ENCODE measurements around the gene LRRC17. TPM values are rescaled to one million over a fixed set of nuclear protein-coding genes. Genes with fewer than 3 reads are reported as not detected.

Gene LRRC17
- total RNA-seq (2012; rRNA removed) (271 and 280 TPM in 2 replicates), polyA plus RNA-seq (2012; rRNA removed) (199 and 250 TPM in 2 replicates), Bru-seq, nascent RNA (percentile 89 among the genes with signal in this experiment), BruChase-seq, experiment 1, labeled RNA remaining after a 6-hour chase (percentile 87 among the genes with signal in this experiment), BruChase-seq, experiment 2, labeled RNA remaining after a 2-hour chase (percentile 80 among the genes with signal in this experiment)
- 98.9 and 127 TPM in 2 replicates for polyA plus RNA-seq (2012; cell fraction: cytosol; rRNA removed)
- 40.4 and 157 TPM in 2 replicates for polyA plus RNA-seq (2012; cell fraction: nucleus; rRNA removed; ENCODE audit: low replicate concordance)
- long read RNA-seq, transcript LRRC17-202 (4 exons, 1,963 nt): major isoform, 107 of 151 reads
- long read RNA-seq, transcript LRRC17-201 (5 exons, 2,002 nt): minor isoform, 27 of 151 reads
- long read RNA-seq, partial matches to known transcripts: 7 of 151 reads
- long read RNA-seq, other reads (novel, unspliced or antisense): 10 of 151 reads

- Histone ChIP-seq H3K27ac (ENCODE audit: insufficient read depth, low read length) (peak within 1 kb of the TSS; percentile 88), H3K14ac (replicated peaks; ENCODE audit: low read depth, low read length) (peak within 1 kb of the TSS; percentile 96), H3K4me2 (ENCODE audit: low read depth, low read length) (peak within 1 kb of the TSS; percentile 99), H3K4me3 (ENCODE audit: insufficient read depth, low read depth, low read length) (peak within 1 kb of the TSS; percentile 93), H3K9me3 (ENCODE audit: control insufficient read depth, insufficient read depth, low read length) (no peaks in the 10 kb centered on the region), H4K5ac (ENCODE audit: low read depth, low read length) (peak within 1 kb of the TSS; percentile 97), H2AFZ (replicated peaks; ENCODE audit: low read length, poor library complexity) (peak within 1 kb of the TSS; percentile 91), H3K4me1 (ENCODE audit: control insufficient read depth, insufficient read depth, low read length) (peaks cover 7% of the 10 kb centered on the region), H3K56ac (ENCODE audit: extremely low read depth, insufficient read depth, low read length) (peak within 1 kb of the TSS; percentile 98), H3K36me3 (ENCODE audit: control insufficient read depth, insufficient read depth, low read length) (no peaks in the 10 kb centered on the region), H2BK120ac (ENCODE audit: low read depth, low read length) (peak within 1 kb of the TSS; percentile 94), H2AK9ac (replicated peaks; ENCODE audit: low read depth, low read length, poor library complexity) (peak within 1 kb of the TSS; percentile 89), H2BK20ac (ENCODE audit: low read depth, low read length) (peak within 1 kb of the TSS; percentile 92), H2BK15ac (ENCODE audit: low read depth, low read length) (peak within 1 kb of the TSS; percentile 91), H3K27me3 (ENCODE audit: control insufficient read depth, insufficient read depth, low read length) (no peaks in the 10 kb centered on the region), H4K8ac (ENCODE audit: low read depth in 2 of 2, low read length in 2 of 2) (peak within 1 kb of the TSS; percentile 51 to 83), H3K9ac (ENCODE audit: low read depth, low read length) (peak within 1 kb of the TSS; percentile 93), H3K9me1 (ENCODE audit: insufficient read depth, low read length) (peaks cover 5% of the 10 kb centered on the region), H3K18ac (ENCODE audit: low read depth, low read length) (peak within 1 kb of the TSS; percentile 98), H3K23ac (ENCODE audit: low read depth, low read length) (peak within 1 kb of the TSS; percentile 99), H4K91ac (ENCODE audit: insufficient read depth, low read depth, low read length) (peak within 1 kb of the TSS; percentile 94), H4K20me1 (ENCODE audit: insufficient read depth, low read length) (no peaks in the 10 kb centered on the region), H2AK5ac (ENCODE audit: low read depth, low read length) (peak within 1 kb of the TSS; percentile 93), H3K4ac (ENCODE audit: low read depth, low read length) (peak within 1 kb of the TSS; percentile 94), H3K79me1 (ENCODE audit: low read depth in 1 of 2, low read length in 2 of 2) (peaks cover 3 to 29% of the 10 kb centered on the region in 2 experiments; a peak in 3 of 4 replicates), H2BK5ac (ENCODE audit: low read depth, low read length, poor library complexity, severe bottlenecking) (peak within 1 kb of the TSS; percentile 98)
- POLR2A ChIA-PET (ENCODE audit: unreplicated experiment): interaction anchor here (0.6 to 0.9 kb wide), 4 partner anchors 17 to 340 kb away, joined by 3 to 14 read pairs (median 3); no protein-coding TSS in a partner anchor
- in situ Hi-C loops (cut with MboI; ENCODE audit: low sequenced_read_pairs) (no loop called here), dilution Hi-C loops (cut with HindIII; ENCODE audit: low sequenced_read_pairs, unreplicated experiment) (no loop called here), intact Hi-C loops (cut with micrococcal nuclease) (loop anchor here (2.0 to 5.0 kb wide), 3 partner anchors 40 to 150 kb away; no protein-coding TSS in a partner anchor)
- peak; percentile 97 for DNase-seq
- peak; percentile 63 for ATAC-seq (ENCODE audit: low read depth)
- 0% methylated on average over 1 of the region's 6 CpGs; no CpG with 5 or more reads in 1 of the 2 experiments for WGBS, 2 experiments (ENCODE audit: extremely low coverage in 2 of 2, insufficient read length in 1 of 2)
- TF ChIP-seq CHD1 (IDR thresholded peaks at IDR 0.05; ENCODE audit: low read depth, low read length): no peak
- peak; percentile 40 for TF ChIP-seq RAD21 (IDR thresholded peaks at IDR 0.05; ENCODE audit: low read length)
- TF ChIP-seq MXI1 (IDR thresholded peaks at IDR 0.05; ENCODE audit: borderline replicate concordance, low read depth, low read length): no peak
- TF ChIP-seq BHLHE40 (IDR thresholded peaks at IDR 0.05; ENCODE audit: low read depth, low read length): peak; percentile 94
- peak; percentile 95 for TF ChIP-seq POLR2A (IDR thresholded peaks at IDR 0.05; ENCODE audit: low read depth, low read length)
- CTCF ChIA-PET: interaction anchor here (1.1 kb wide), 1 partner anchor 13 kb away, joined by 3 read pairs; no protein-coding TSS in a partner anchor
- no TSS peak for BruUV-seq (replicated peaks)
Observed at GRCh38 chr7:102912742-102913141, at the start of gene LRRC17. LRRC17 (plus strand) TSS chr7:102913000; CDS start chr7:102933914, 20,914 bp downstream.

Measured in IMR-90 (cell line).